Measurements from ENCODE around the gene AP4S1.

DNA sequence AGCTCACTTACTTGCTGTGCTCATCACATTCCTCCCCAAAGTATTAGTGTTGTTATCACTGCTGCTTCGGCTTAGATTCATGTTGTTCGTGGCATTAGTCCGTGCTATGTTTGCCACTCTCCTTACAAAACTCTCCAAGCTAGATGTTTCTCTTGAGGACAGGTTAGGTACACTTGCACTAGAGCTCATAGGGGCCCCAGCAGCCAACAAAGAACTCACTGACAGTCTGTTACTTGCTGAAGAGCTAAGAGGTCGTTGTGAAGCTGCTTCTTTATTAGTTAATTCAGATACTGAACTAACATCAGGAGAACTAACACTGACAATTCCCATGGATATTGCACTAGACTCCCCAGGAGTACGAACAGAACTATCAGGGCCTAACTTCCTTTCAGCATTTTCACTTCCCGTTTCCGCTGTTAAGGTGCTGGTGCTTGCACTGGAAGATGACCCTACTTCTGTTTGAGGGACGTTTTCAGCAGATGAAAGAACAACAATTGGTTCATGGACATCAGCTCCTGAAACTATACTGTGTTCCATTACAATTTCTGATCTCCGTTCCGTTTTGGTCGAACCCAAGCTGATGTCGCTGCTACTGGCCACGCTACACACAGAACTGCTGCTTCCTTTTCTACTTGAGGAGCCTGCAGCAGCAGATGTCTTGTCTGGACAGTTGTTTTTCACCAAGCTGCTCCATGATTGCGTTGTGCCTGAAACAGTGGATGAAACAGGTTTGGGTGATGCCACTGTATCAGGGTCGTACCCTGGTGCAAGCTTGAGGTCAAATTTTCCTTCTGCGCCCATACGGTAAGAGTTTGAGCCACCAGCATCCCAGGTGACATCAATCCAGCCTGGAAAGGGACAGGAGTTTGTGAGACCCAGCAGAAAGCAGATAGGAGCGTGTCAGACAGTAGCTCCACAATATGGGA lies 103.4 kb downstream of the AP4S1 start:
- no peak for TF ChIP-seq POLR2A (IDR thresholded peaks at IDR 0.05)
- TF ChIP-seq, protein P1, sequence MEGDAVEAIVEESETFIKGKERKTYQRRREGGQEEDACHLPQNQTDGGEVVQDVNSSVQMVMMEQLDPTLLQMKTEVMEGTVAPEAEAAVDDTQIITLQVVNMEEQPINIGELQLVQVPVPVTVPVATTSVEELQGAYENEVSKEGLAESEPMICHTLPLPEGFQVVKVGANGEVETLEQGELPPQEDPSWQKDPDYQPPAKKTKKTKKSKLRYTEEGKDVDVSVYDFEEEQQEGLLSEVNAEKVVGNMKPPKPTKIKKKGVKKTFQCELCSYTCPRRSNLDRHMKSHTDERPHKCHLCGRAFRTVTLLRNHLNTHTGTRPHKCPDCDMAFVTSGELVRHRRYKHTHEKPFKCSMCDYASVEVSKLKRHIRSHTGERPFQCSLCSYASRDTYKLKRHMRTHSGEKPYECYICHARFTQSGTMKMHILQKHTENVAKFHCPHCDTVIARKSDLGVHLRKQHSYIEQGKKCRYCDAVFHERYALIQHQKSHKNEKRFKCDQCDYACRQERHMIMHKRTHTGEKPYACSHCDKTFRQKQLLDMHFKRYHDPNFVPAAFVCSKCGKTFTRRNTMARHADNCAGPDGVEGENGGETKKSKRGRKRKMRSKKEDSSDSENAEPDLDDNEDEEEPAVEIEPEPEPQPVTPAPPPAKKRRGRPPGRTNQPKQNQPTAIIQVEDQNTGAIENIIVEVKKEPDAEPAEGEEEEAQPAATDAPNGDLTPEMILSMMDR (IDR thresholded peaks at IDR 0.05) = no peak
